Transverse colon (tissue), 4 donors: ENCODE data around the gene ALK. TPM values are rescaled to one million over a fixed set of nuclear protein-coding genes. Genes with fewer than 3 reads are reported as not detected.

ENCODE experiments used
- DNase-seq: peaks from one replicate; pipeline ENCODE4 v3.0.0-alpha.2; 2019
- H3K27ac ChIP-seq, 4 donors: fragments of 200-600 bp; sonication (generic); 2 replicates each; pipeline ENCODE4 v1.5.1; 2016 to 2018; ENCODE audit warnings: inconsistent platforms in 4 of 4
- H3K27me3 ChIP-seq: fragments of 200-600 bp; sonication (generic); 2 replicates; pipeline ENCODE4 v1.5.1; 2017; ENCODE audit warnings: inconsistent platforms
- H3K36me3 ChIP-seq, 4 donors: fragments of 200-600 bp; sonication (generic); 2 replicates each; pipeline ENCODE4 v1.5.1; 2017 to 2019; ENCODE audit warnings: inconsistent platforms in 4 of 4
- H3K4me1 ChIP-seq, 4 donors: fragments of 200-600 bp; sonication (generic); 2 replicates each; pipeline ENCODE4 v1.5.1; 2017 to 2020; ENCODE audit warnings: inconsistent platforms in 4 of 4
- H3K4me3 ChIP-seq, 4 donors: fragments of 200-600 bp; sonication (generic); 1 replicate in 1 of 4; 2 replicates in 3 of 4; pipeline versions ENCODE4 v1.5.1 to v1.6.1; 2017 to 2019; ENCODE audit warnings: inconsistent platforms in 4 of 4
- H3K9me3 ChIP-seq, 2 donors: fragments of 200-600 bp; sonication (generic); 2 replicates each; pipeline ENCODE4 v1.5.1; 2017 to 2019; ENCODE audit warnings: inconsistent platforms in 2 of 2
- CTCF ChIP-seq, 5 experiments: fragments of 200-600 bp in 3 of 5; fragments of 450-650 bp in 2 of 5; sonication (generic) in 3 of 5; IDR thresholded peaks; 1 replicate in 2 of 5; 2 replicates in 3 of 5; pipeline ENCODE4 v1.5.1; 2016 to 2017; ENCODE audit warnings: antibody characterized with exemption in 5 of 5, inconsistent platforms in 3 of 5, mild to moderate bottlenecking in 2 of 5, moderate library complexity in 1 of 5
- EP300 ChIP-seq: sonication (generic); formaldehyde crosslinking; IDR thresholded peaks from one replicate; pipeline ENCODE4 v1.6.1; 2017; ENCODE audit warnings: antibody characterized with exemption, low read depth
- POLR2A ChIP-seq: fragments of 450-650 bp; IDR thresholded peaks from one replicate; pipeline ENCODE4 v1.6.1; 2016; ENCODE audit warnings: antibody characterized with exemption, mild to moderate bottlenecking, moderate library complexity
- POLR2AphosphoS5 ChIP-seq, 3 donors: sonication (generic); formaldehyde crosslinking; IDR thresholded peaks; one replicate each; pipeline ENCODE4 v1.6.1; 2016; ENCODE audit warnings: antibody characterized with exemption in 3 of 3
- WGBS, 2 donors: methylation state at CpG; one replicate each; pipeline ENCODE4 v1.1.5; 2018; ENCODE audit warnings: low coverage in 1 of 2; 5-methylcytosine and 5-hydroxymethylcytosine counted together
- in situ Hi-C, 4 donors: fragments of 200-750 bp; cut with MboI; loops; one replicate each; pipeline versions ENCODE4 v1.15.0 to v1.15.1; 2017; ENCODE audit warnings: low sequenced_read_pairs in 3 of 4, low pct_ligation_motif_present in 1 of 4, low pct_unique_long_range_greater_than_20kb in 1 of 4
- intact Hi-C: fragments of 100-400 bp; cut with DNase I; formaldehyde crosslinking; loops from one replicate; pipeline ENCODE4 v1.15.1; 2023; ENCODE audit warnings: low total_unique reads
- total RNA-seq, 4 donors: library from RNA; depleted of rRNA; stranded (reverse); fragments of >200 nt; gene quantifications; one replicate each; pipeline ENCODE4 v1.1.0, GENCODE V29; 2016

ALK gene
- total RNA-seq, 4 donors from 2014 or later, result 0.32 to 0.82 TPM; not detected in 2

GRCh38 chr2:29394311-29394980 lies 526.9 kb downstream of the ALK start:
- WGBS, 2 donors, result 30% methylated on average over 1 of the region's 1 CpG; no CpG with 5 or more reads in 1 of the 2 donors
- no peaks in the 10 kb centered on the region for H3K27me3 ChIP-seq
- no peak overlapping the region for H3K27ac ChIP-seq
- TF ChIP-seq EP300 (no peak), POLR2AphosphoS5 (IDR thresholded peaks at IDR 0.05) (no peak), POLR2A (no peak), CTCF (IDR thresholded peaks at IDR 0.05) (no peak)
- H3K9me3 ChIP-seq, result no peaks in the 10 kb centered on the region
- in situ Hi-C loops (no loop called here), intact Hi-C loops (no loop called here)
- H3K36me3 ChIP-seq, result no peaks in the 10 kb centered on the region
- no peak for DNase-seq
- H3K4me1 ChIP-seq, result no peaks in the 10 kb centered on the region
- no peak overlapping the region for H3K4me3 ChIP-seq

GRCh38 chr2:29393676-29394075 lies 527.7 kb downstream of the ALK start:
- WGBS, 2 donors, result 63 to 92% methylated on average over 1 of the region's 1 CpG
- Histone ChIP-seq H3K4me3 (no peak overlapping the region), H3K4me1 (no peaks in the 10 kb centered on the region), H3K27me3 (no peaks in the 10 kb centered on the region), H3K9me3 (no peaks in the 10 kb centered on the region), H3K27ac (no peak overlapping the region), H3K36me3 (no peaks in the 10 kb centered on the region)
- no peak for DNase-seq
- intact Hi-C loops, result no loop called here
- in situ Hi-C loops, result no loop called here
- no peak for TF ChIP-seq POLR2A
- TF ChIP-seq CTCF (IDR thresholded peaks at IDR 0.05), result no peak
- no peak for TF ChIP-seq EP300
- no peak for TF ChIP-seq POLR2AphosphoS5 (IDR thresholded peaks at IDR 0.05)

- Histone ChIP-seq H3K9me3 (no peaks in the 10 kb centered on the region), H3K4me1 (no peaks in the 10 kb centered on the region), H3K36me3 (no peaks in the 10 kb centered on the region), H3K27ac (no peak overlapping the region), H3K4me3 (no peak overlapping the region), H3K27me3 (no peaks in the 10 kb centered on the region)
- intact Hi-C loops (no loop called here), in situ Hi-C loops (no loop called here)
- DNase-seq, result no peak
- WGBS, 2 donors, result 83% methylated on average over 2 of the region's 2 CpGs; no CpG with 5 or more reads in 1 of the 2 donors
- TF ChIP-seq POLR2A (no peak), CTCF (IDR thresholded peaks at IDR 0.05) (no peak), EP300 (no peak), POLR2AphosphoS5 (IDR thresholded peaks at IDR 0.05) (no peak)
Observed at GRCh38 chr2:29392774-29393173, 528.6 kb downstream of the ALK start.

GRCh38 chr2:29390136-29390535 lies 531.2 kb downstream of the ALK start:
- Histone ChIP-seq H3K36me3 (no peaks in the 10 kb centered on the region), H3K4me3 (no peak overlapping the region), H3K27me3 (peaks cover 5% of the 10 kb centered on the region), H3K9me3 (no peaks in the 10 kb centered on the region), H3K27ac (no peak overlapping the region), H3K4me1 (no peaks in the 10 kb centered on the region)
- TF ChIP-seq POLR2AphosphoS5 (IDR thresholded peaks at IDR 0.05) (no peak), CTCF (IDR thresholded peaks at IDR 0.05) (no peak), POLR2A (no peak), EP300 (no peak)
- intact Hi-C loops, result no loop called here
- in situ Hi-C loops, result no loop called here
- no peak for DNase-seq
- 77% methylated on average over 7 of the region's 7 CpGs; no CpG with 5 or more reads in 1 of the 2 donors for WGBS, 2 donors
